ENCODE results near the gene SIAH2. TPM values are rescaled to one million over a fixed set of nuclear protein-coding genes. Genes with fewer than 3 reads are reported as not detected.

Gene SIAH2
- total RNA-seq, 4 donors from 2014 or later, result 25.3 to 37.9 (median 28.0) TPM

DNA sequence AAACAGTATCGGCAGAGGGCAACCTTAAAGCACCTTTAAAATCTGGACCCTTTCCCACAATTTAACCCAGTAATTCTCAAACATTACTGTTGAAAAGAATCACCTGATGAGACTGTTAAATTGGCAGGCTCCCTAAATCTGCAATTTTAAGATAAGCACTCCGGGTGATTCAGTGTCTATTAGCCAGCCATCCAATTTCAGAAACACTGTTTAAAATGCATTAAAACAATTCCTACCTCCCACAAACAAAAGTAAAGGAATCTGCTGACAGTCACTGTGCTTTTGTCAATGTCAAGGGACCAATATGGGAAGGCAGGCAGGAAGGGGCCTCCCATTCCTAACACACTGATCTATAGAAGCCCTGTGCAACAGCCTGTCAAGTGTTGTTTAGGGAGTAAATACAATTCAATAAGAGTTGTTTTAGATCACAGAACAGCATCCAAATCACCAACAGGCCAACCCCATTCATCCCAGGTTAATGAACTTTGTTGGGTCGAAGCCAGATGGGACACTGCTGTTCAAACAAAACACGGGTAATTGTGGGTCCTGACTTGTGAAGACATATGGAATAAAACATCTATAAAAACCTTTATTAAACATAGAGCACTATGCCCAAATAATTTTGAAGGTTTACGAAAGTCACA is 21.4 kb downstream of the SIAH2 start:
- TF ChIP-seq, protein P1, sequence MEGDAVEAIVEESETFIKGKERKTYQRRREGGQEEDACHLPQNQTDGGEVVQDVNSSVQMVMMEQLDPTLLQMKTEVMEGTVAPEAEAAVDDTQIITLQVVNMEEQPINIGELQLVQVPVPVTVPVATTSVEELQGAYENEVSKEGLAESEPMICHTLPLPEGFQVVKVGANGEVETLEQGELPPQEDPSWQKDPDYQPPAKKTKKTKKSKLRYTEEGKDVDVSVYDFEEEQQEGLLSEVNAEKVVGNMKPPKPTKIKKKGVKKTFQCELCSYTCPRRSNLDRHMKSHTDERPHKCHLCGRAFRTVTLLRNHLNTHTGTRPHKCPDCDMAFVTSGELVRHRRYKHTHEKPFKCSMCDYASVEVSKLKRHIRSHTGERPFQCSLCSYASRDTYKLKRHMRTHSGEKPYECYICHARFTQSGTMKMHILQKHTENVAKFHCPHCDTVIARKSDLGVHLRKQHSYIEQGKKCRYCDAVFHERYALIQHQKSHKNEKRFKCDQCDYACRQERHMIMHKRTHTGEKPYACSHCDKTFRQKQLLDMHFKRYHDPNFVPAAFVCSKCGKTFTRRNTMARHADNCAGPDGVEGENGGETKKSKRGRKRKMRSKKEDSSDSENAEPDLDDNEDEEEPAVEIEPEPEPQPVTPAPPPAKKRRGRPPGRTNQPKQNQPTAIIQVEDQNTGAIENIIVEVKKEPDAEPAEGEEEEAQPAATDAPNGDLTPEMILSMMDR (IDR thresholded peaks at IDR 0.05; ENCODE audit: low read depth), result no peak

DNA sequence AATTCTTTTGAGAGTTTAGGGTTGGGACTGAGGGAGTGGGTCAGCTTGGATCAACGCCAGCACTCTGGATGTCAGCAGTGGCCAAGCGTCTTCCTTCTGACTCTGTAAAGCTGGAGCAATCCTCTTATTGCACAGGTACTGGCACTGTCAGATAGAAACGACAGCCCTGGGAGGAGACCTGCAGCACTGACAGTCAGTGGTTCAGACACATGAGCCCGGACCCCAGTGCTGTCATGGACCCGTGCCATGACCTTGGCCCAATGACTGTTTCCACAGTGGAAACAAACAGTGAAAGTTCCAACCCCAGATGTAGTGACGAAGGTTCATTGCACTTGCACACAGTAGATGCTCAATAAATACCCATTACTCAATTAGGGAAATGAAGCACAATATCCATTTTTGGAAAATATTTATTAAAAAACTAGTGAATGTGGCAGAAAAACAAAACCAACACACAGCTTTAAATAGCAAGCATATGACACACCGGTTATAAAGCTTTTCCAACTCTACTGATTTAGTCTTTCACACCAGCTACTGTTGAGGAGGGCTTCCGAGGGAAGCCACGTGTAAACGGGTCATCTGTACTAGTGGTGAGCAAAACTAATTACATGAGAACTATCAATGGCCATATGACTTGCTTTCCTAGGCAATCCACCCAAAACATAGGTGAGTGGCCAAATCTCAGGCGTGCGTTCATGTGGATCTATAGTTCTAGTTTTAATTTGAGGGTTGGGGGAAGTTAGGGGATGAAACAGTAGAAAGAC is 22.1 kb downstream of the SIAH2 start:
- TF ChIP-seq, protein P1 (IDR thresholded peaks at IDR 0.05; ENCODE audit: low read depth), result no peak

DNA sequence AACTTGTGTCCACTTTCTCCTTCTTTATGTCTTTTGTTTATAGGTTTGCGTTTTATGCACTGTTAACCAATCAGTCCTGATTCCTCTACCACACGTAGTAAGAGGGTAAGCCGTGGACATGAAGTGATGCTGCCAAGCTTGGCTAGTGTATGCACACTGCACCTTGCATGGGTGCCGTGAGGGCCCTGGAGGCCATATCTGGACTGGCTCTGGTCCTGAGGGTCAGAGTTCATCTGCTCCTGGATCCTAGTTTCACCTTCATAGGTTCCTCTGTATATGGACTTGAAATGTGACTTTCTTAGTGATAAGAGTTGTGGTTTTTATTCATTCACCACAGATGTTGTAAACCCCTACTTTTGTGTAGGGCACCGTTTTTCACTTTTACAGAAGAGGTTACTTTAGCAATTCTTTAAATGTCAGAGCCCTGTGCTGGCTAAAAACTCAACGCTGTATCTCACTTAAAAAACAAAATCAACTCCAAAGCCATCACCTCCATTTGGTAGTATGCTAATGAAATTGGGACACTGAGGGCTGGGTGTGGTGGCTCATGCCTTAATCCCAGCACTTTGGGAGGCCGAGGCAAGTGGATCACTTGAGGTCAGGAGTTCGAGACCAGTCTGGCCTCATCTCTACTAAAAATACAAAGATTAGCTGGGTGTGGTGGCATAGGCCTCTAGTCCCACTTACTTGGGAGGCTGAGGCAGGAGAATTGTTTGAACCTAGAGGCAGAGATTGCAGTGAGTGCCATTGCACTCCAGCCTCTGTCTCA is 22.9 kb downstream of the SIAH2 start:
- TF ChIP-seq, protein P1 (IDR thresholded peaks at IDR 0.05; ENCODE audit: low read depth), result no peak

DNA sequence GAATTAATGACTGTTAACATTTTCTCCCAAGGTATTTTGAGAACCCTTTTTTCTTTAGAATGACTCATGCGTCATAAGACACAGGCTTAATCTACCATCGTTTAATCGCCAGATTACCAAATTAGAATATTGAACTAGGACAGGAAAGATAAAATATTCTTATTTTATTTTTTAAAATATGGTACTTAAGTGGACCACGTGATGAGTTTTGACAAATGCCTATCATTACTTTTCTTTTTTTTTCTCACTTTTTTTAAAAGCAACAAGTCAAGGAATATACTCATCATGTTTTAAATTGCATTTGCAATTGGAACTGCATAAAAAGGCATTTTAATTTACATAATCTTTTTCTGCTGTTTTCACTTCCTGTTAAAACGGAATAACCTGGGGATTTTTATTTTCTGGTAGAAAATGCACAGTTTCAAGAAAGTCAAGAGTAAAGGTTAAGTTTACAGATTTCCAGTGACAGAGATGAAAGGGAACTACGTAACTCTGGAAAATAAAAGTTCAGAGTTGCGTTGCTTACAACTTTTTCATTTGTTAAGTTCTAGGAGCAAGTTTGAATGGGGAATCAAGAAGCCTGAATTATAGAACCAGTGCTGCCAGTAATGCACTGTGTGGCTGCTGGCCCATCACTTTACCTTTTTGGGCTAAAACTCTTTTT is 23.6 kb downstream of the SIAH2 start:
- TF ChIP-seq, protein P1 (IDR thresholded peaks at IDR 0.05; ENCODE audit: low read depth), result no peak

DNA sequence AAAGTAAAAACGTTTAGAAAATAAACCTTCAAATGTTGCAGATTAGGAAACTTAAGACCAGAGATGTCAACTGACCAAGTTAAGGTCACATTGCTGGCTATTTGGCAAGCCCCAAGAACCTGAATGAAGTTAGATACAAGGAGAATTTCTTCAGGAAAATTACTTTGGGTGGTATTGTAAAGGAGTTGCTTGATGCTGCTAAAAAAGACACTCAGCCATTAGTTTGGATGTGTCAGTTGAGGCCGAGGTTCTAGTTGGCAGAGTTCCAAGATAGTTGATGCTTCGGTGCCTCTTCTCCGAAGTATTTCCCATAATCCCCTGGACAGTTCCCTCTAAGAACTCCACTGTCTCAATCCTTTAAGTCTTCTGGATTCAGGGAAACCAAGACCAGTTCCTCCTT is 24.3 kb downstream of the SIAH2 start:
- TF ChIP-seq, protein P1 (IDR thresholded peaks at IDR 0.05; ENCODE audit: low read depth), result no peak

DNA sequence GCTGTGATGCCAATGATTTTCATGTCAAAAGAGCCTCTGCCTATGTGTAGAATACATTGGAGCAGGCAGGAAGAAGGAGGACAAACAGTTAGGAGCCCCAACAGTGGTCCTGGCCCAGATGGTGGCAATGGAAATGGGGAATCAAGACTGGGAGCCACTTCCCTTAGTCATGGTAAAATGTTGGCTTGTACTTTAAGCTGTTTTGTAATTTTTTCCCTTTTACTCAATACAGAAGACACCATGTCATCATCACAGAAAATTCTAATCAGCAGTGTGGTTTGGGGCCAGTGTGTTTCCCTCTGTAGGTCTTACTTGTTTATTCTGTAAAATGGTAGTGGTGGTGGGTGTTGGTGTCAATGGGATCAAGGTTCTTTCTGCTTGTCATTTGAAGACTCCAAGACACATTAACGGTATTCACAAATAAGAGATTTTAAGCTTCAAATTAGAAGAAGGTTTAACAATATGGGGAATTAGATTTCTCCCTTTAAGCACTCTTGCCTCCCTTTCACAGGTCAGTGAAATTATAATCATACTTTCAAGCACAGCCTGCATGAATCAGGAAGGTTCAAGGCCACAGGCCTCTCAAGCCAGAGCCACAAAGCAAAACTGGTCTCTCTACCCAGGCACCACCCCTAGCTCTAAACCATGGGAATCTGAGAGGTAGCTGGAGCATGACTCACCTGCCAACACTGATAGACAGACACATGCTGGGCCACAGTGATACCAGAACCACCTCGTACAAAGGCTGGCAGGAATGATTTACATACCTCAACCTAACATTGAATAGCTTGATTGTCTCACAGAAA is 24.9 kb downstream of the SIAH2 start:
- TF ChIP-seq, protein P1 (IDR thresholded peaks at IDR 0.05; ENCODE audit: low read depth), result no peak

All from subcutaneous adipose tissue (tissue), 4 donors.